ENCODE data around the gene PILRA.
"Not testable (repeated sequence)": the region's sequence is repeated elsewhere in the genome, so short reads cannot be mapped to it uniquely, and the experiment has no call there.

PILRA gene

DNA sequence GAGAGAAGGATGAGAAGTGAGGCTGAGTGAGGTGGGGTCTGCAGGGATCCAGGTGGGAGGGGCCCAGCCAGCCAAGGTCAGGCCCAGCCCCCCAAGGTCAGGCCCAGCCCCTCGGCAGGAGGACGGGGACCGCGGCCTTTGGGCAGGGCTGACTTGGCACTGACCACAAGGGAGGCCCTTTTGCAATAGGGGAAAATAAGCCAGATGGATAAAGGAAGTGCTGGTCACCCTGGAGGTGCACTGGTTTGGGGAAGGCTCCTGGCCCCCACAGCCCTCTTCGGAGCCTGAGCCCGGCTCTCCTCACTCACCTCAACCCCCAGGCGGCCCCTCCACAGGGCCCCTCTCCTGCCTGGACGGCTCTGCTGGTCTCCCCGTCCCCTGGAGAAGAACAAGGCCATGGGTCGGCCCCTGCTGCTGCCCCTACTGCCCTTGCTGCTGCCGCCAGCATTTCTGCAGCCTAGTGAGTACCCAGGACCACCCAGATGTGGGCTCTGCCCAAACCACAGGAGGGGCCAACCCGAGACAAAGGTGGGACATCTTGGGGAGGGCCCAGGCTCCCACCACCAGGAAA, at the start of gene PILRA:
Gene PILRA, plus strand, starts transcription at position 227 of the 571 bp plus-strand sequence. Its CDS starts 170 bp downstream, at position 397.
- DNase-seq (ENCODE audit: insufficient read length, low spot score) (no peak), FAIRE-seq (no peak)

DNA sequence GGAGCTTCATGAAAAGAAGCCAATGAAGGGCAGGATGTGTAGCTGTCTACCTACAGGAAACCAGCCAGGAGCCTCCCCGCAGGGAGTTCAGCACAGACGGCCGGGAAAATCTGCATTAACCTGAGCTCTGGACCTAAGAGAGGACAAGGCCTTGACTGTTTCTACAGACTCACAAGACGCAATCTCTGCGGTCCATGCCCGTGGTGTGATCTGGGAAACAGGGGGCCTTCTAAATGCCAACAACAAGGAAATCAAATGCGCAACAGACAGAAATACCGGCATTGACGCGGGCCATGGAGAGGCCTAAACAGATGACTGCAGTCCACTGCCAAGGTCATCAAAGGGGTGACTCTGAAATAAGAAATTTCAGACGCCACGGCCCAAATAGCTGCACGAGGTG, 49.1 kb upstream of the PILRA start:
- DNase-seq (ENCODE audit: insufficient read length, low spot score); FAIRE-seq: not testable (repeated sequence)

DNA sequence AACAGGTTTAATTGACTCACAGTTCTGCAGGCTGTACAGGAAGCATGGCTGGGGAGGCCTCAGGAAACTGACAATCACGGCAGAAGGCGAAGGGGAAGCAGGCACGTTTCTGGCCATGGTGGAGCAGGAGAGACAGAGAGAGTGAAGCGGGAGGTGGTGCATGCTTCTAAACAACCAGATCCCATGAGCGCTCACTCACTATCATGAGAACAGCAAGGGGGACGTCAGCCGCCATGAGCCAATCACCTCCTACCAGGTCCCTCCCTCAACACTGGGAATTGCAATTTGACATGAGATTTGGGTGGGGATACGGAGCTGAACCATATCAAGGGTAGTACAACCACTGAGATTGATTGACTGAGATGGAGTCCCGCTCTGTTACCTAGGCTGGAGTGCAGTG, 47.6 kb upstream of the PILRA start:
- DNase-seq (ENCODE audit: insufficient read length, low spot score); FAIRE-seq: not testable (repeated sequence)

DNA sequence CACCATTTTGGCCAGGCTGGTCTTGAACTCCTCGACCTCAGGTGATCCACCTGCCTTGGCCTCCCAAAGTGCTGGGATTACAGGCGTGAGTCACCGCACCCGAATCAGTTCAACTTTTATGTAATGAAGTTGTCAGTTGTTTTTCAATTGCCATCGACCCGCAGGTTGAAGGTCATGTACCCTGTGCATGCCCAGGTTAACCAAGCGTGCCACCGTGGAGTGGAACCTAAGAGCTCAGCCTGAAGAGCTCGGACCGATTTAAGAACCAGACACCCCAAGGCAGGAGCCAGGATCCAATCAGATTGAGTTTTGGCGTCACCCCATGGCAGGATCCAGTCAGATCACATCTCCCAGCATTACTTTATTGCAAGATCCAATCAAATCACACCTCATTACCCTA, 46.4 kb upstream of the PILRA start:
- not testable (repeated sequence) for FAIRE-seq; DNase-seq (ENCODE audit: insufficient read length, low spot score)

DNA sequence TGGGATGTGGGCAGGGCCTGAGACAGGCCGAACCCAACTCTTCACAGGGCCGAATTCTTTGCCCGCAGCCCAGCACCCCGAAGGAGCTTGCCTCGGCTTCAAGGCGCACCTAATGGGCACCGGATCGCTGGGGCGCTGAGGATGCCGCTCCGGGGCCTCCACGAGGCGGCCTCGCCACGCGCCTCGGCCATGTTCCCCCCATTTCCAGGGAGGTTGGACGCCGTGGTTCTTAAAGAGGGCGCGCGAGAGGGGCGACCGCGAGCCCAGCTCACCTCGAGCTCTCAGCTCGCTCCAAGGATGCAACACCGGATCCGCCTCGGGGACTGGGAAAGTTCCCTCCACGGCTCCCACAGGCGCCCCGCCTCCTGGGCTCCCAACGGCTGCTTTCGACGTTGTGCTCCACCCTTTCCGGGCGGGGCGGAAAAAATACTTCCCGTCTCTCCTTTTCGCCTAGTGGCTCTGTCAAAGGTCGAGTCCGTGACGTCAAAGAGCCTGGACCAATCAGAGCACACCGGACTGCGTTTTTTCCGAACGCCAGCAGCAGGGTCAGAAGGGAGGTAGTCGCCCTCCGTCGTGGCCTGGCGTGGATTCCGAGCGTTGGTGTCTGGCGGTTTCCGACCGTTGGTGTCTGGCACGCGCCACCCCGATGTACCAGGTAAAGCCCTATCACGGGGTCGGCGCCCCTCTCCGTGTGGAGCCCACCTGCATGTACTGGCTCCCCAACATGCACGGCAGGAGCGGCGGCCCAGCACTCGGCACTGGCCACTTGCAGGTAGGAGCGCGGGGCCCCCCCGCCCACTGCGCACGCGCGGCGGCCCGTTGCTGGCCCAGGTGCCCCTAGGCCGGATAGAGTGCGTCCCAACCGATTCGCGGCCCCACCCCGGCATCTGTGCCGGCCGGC, 37.5 kb upstream of the PILRA start:
- DNase-seq (ENCODE audit: insufficient read length, low spot score): peak; percentile 65
- FAIRE-seq: not testable (repeated sequence)

DNA sequence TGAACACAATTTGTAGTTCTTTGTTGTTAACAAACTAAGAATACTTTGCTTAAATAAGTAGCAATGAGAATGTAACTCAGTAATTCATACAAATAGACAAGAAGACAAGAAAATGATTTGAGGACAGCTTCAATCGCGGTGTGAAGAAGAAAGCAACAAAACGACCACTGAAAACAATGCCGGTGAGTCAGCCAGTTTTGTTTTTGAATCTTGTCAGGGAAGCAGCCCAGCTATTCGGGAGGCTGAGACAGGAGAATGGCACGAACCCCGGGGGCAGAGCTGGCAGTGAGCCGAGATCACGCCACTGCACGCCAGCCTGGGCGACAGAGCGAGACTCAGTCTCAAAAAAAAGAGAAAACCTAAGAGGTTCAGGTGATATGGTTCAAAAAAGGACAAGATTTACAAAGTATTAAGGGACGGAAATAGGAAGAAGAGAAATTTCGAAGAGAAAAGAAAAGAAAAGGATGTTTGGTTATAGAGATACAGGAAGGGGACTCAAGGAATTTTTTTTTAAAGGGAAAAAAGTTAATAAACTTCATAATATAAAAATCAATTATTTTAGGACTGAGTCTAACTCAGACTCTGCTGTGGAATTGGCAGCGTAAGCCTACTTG, 35.1 kb upstream of the PILRA start:
- FAIRE-seq; DNase-seq (ENCODE audit: insufficient read length, low spot score): not testable (repeated sequence)

DNA sequence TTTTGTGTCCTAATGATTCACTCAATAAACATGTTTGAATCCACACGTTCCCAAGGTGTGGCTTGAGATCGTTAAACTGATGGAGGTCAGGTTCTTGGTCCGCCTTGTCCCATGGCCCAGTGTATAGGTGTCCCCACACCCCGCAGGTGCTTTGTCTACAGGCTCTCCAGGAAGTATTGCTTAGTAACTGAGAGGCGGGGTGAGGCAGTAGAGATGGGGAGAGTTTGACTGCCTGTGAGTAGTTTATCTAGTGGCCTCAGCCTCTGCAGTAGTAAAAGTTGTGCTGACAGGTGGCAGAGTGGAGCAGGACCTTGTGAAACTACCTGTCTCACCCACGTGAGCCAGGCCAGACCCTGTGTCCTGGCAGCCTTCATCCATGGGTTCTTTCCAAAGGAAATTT, 32.0 kb upstream of the PILRA start:
- not testable (repeated sequence) for FAIRE-seq; DNase-seq (ENCODE audit: insufficient read length, low spot score)

DNA sequence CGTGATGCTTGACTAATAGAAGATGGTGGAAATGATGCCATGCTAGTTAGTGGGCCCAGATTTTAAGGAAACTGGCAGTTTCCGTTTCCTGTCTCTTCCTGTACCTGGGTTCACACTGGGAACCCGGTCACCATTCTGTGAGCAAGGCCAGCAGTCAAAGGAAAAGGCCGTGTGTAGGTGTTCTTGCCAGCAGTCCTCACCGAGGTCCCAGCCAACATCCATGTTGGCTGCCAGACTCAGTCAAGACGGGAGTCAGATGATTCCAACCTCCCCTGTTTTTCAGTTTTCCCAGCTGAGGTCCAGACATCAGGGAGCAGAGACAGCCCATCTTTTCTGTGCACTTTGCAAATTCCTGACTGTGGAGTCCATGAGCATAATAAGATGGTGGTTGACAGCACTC, 30.5 kb upstream of the PILRA start:
- no peak for DNase-seq (ENCODE audit: insufficient read length, low spot score)
- no peak for FAIRE-seq

DNA sequence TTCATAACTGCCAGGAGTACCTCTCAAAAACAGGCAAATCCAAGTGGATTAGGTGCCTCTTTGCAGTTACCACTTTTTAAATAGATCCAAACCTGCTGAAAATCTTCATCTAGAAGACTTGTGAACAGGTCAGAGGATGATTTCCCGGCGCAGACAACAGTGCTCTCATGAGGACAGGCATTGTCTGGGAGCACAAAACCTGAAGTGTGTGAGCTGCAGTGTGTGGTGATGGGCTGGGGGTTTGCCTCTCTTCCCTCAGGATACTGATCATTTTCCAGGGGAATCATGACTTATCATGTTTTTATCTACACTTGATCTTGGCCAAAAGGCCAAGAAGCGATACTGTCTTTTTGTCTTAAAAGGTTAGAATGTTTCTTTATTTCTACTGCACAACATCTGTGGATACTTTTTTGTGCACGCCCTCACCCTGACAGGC, 29.1 kb upstream of the PILRA start:
- not testable (repeated sequence) for FAIRE-seq; DNase-seq (ENCODE audit: insufficient read length, low spot score)

DNA sequence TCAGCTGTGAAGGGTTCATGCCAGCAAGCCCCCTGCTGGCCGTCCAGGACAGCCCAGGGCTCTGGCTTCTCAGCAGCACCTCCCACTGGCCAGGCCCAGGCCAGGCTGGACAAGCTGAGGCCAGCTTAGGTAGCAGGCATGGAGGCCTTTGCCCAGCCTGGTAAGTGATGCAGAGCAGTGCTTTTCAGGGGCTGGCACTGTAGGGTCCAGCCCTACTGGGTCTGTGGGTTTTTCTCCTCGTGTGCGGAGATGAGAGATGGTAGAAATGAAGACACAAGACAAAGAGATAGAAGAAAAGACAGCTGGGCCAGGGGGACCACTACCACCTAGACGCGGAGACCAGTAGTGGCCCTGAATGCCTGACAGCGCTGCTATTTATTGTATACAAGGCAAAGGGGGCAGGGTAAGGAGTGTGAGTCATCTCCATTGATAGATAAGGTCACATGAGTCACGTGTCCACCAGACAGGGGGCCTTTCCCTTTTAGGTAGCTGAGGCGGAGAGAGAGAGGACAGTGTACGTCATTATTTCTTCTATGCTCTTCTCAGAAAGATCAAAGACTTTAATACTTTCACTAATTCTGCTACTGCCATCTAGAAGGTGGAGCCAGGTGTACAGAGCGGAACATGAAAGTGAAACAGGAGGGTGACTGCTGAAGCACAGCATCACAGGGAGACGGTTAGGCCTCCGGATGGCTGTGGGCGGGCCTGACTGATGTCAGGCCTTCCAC, 28.6 kb upstream of the PILRA start:
- FAIRE-seq: peak; percentile 93
- not testable (repeated sequence) for DNase-seq (ENCODE audit: insufficient read length, low spot score)

DNA sequence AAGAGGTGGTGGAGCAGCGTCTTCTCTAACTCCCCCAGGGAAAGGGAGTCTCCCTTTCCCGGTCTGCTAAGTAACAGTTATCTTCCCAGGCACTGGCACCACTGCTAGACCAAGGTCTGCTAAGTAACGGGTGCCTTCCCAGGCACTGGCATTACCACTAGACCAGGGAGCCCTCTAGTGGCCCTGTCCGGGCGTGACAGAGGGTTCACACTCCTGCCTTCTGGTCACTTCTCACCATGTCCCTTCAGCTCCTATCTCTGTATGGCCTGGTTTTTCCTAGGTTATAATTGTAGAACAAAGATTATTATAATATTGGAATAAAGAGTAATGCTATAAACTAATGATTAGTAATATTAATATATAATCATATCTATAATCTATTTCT, 28.0 kb upstream of the PILRA start:
- not testable (repeated sequence) for FAIRE-seq; DNase-seq (ENCODE audit: insufficient read length, low spot score)

DNA sequence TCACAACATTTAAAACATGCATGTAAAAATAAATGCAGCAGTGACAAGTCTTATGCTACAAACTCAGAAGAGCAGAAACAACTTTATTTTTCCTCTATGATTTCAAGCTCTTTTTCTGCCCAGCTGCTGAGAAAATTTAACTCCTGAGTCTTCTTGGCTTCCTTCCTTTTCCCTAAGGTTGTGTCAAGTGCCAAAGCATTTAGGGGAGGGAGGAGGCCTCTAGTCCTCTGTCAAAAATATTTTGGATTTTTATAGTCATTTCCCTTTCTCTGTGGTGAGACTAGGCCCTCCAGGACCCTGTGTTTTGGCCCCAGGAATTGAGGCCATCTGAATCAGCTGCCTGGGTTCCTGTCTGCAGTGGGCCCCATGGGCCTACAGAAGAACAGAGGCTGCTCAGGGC, 26.4 kb upstream of the PILRA start:
- FAIRE-seq: no peak
- no peak for DNase-seq (ENCODE audit: insufficient read length, low spot score)

DNA sequence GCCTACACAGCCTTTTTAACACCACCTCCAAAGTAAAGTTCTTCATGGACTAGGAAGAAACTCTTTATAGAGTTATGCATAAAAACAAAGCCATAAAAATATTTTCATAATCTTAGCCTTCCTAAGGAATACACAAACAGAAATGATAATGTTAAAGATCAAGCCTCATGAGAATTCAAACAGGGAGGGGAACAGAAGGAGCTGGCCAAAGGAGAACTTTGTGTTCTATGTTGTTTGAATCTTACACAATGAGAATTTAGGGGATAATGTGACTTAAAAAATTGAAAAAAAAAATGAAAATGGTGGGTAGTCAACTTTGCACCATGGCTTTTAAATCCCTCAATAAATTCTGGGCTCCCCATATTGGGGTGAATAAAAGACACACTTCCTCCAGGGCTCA, 24.5 kb upstream of the PILRA start:
- FAIRE-seq (no peak), DNase-seq (ENCODE audit: insufficient read length, low spot score) (no peak)

DNA sequence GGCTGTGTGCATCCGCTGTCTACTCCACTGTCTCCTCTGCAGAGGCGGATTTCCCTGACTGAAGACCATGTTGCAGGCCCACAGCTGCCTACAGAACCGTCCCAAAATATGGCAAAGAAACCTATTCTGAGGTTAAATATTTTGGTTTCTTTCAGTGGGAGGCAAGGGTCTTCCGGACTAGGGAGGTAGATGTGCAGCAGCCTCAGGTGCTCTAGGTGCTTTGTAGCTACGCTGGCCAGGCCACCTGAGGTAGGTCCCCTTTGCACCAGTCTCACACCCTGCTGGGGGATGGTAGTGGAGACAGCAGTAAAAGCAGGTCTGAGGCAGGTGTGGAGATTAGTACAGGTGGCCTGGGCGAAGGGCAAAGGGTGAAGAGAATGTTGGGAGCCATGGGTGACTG, 23.5 kb upstream of the PILRA start:
- FAIRE-seq: no peak

DNA sequence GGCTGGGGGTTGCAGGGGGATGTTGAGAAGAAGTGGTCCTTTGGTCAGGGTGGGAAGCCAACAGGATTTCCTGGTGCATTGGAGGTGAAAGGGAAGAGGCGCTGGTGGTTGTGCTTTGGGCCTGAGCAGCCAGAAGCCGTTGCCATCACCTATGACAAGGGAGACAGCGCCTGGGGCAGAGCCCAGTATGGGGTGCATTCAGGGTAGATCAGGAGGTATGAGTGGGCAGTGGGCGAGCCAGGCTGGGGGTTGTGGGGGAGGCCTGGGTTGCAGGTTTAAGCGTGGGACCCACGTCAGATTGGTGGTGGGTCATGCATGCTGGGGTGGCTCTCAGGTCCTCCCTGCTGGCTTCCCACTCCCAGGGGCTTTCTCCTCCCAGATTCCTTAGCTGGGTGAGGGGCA, 21.6 kb upstream of the PILRA start:
- FAIRE-seq (no peak), DNase-seq (ENCODE audit: insufficient read length, low spot score) (no peak)

More for the DNA sequence above, 23.5 kb upstream of the PILRA start:
- no peak for DNase-seq (ENCODE audit: insufficient read length, low spot score)

DNA sequence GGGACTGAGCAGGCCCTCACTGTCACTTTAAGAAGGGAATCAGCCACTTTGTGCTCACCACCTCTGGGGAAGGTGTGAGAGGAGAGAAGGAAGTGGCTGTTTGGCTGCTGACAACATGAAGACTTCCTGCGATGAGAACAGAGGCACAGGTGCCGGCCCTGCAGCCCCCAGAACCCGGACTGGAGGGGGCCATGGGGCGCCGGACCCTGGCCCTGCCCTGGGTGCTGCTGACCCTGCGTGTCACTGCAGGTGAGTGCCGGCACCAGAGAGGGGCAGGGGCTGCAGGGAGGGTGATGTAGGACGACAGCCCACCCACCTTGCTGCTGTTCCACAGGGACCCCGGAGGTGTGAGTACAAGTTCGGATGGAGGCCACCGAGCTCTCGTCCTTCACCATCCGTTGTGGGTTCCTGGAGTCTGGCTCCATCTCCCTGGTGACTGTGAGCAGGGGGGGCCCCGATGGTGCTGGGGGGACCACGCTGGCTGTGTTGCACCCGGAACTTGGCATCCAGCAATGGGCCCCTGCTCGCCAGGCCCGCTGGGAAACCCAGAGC, 21.0 kb upstream of the PILRA start:
- peak; percentile 93 for FAIRE-seq

DNA sequence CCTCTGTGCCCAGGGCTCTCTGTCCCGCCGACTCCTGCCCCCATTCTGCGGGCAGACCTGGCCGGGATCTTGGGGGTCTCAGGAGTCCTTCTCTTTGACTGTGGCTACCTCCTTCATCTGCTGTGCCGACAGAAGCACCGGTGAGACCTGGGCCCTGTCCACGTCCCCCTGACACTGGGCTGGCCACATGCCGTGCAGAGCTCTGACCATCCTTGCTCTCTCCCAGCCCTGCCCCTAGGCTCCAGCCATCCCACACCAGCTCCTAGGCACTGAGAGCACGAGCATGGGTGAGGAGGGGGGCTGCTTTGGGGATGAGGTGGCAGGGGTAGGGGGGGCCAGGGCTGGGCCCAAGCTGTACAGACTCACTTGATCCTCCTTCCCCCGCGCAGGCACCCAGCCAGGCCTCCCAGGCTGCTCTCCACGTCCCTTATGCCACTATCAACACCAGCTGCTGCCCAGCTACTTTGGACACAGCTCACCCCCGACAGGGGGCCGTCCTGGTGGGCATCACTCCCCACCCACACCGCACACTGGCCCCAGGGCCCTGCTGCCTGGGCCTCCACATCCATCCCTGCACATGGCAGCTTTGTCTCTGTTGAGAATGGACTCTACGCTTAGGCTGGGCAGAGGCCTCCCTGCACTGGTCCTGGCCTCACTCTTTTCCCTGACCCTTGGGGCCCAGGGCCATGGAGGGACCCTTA, 20.2 kb upstream of the PILRA start:
- DNase-seq (ENCODE audit: insufficient read length, low spot score): no peak
- FAIRE-seq: no peak

More for the DNA sequence above, 21.0 kb upstream of the PILRA start:
- DNase-seq (ENCODE audit: insufficient read length, low spot score): not testable (repeated sequence)

DNA sequence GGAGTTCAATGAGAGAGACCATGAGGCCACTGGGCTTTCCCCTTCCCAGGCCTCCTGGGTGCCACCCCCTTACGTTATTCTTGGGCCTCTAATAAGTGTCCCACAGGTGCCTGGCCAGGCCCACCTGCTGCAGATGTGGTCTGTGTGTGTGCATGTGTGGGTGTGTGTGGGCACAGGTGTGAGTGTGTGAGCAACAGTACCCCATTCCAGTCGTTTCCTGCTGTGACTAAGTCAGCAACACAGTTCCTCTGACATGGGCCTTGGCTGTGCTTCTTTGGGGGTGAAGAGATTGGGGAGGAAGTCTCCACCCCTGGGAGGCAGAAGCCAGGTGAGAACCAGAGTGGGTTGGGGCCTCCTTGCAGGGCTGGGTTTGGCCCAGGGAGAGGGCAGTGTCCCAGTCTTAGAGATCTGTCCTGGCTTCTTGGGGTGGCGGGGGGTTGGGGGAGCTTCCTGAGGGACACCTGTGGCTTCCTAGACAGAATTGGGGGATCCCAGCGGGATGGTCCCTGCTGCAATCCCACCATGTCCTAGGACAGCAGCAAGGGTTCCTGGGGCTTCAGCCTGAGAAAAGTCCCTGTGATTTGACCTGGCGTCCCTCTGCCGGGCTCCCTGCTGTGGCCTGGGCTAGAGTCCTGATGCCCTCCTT, 19.5 kb upstream of the PILRA start:
- FAIRE-seq: no peak
- DNase-seq (ENCODE audit: insufficient read length, low spot score): no peak

DNA sequence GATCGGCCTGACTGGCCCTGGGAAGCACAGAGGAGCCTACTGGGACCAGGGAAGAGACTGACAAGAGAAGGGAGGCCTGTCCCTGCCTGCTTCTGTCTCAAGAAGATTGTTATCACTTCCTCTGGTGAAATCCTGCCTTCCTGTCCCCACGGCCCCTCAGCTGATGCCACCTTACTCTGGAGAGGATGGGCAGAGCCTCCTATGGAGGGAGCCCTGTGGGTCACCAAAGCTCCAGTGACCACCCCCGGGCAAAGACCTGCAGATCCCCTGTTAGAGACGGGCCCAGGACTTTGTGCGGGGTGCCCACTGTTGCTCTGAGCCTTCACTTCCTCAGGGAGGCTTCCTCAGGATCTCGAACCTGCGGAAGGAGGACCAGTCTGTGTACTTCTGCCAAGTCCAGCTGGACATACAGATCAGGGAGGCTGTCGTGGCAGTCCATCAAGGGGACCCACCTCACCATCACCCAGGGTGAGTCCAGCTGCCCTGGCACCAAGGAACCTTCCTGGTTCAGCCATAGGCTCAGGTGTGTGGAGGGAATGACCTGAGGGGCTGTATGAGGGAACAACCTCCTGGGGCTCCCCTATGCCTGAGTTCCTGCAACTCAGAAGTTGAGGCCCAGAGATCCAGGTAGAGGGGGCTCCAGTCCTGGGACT, 16.7 kb upstream of the PILRA start:
- DNase-seq (ENCODE audit: insufficient read length, low spot score): no peak
- FAIRE-seq: no peak

Measured in GM19239 (cell line).